Activated CD4-positive, alpha-beta memory T cell treated with anti-CD3 and anti-CD28 coated beads for 36 hours (primary cell): ENCODE results near the gene ALDOA. TPM values are rescaled to one million over a fixed set of nuclear protein-coding genes. Genes with fewer than 3 reads are reported as not detected.
"Not testable (repeated sequence)": the region's sequence is repeated elsewhere in the genome, so short reads cannot be mapped to it uniquely, and the experiment has no call there.

Experiments used
- CTCF ChIA-PET: fragments of 350-600 bp; sonication (Branson Sonifier 250); formaldehyde crosslinking; loops from one replicate; lab custom pipeline; 2021; ENCODE audit warnings: antibody characterized with exemption, inconsistent platforms; lab: Charles Lee
- POLR2A ChIA-PET: fragments of 350-600 bp; sonication (Branson Sonifier 250); formaldehyde crosslinking; loops from one replicate; lab custom pipeline; 2021; ENCODE audit warnings: antibody characterized with exemption; lab: Charles Lee
- DNase-seq: peaks from one replicate; pipeline ENCODE4 v3.0.0-alpha.2; 2020
- H3K27ac Mint-ChIP-seq: one replicate; pipeline ENCODE4 v1.8.0; 2021; ENCODE audit warnings: mixed read lengths
- H3K27me3 Mint-ChIP-seq: one replicate; pipeline ENCODE4 v1.8.0; 2021; ENCODE audit warnings: mixed read lengths
- H3K36me3 Mint-ChIP-seq: one replicate; pipeline ENCODE4 v1.8.0; 2021; ENCODE audit warnings: mixed read lengths
- H3K4me1 Mint-ChIP-seq: one replicate; pipeline ENCODE4 v1.8.0; 2021; ENCODE audit warnings: low read depth, mixed read lengths
- H3K4me3 Mint-ChIP-seq: one replicate; pipeline ENCODE4 v1.8.0; 2021; ENCODE audit warnings: mild to moderate bottlenecking, mixed read lengths
- H3K9me3 Mint-ChIP-seq: one replicate; pipeline ENCODE4 v1.8.0; 2021; ENCODE audit warnings: mixed read lengths
- intact Hi-C: fragments of 100-400 bp; cut with micrococcal nuclease; formaldehyde crosslinking; loops from one replicate; pipeline ENCODE4 v1.15.1; 2023
- total RNA-seq, 2 experiments: library from RNA; stranded (reverse); gene quantifications; one replicate each; pipeline ENCODE4 v1.2.3, GENCODE V29; 2021

Gene ALDOA
- total RNA-seq: 1,000 to 10,000 TPM; 1,724 to 1,734 TPM

DNA sequence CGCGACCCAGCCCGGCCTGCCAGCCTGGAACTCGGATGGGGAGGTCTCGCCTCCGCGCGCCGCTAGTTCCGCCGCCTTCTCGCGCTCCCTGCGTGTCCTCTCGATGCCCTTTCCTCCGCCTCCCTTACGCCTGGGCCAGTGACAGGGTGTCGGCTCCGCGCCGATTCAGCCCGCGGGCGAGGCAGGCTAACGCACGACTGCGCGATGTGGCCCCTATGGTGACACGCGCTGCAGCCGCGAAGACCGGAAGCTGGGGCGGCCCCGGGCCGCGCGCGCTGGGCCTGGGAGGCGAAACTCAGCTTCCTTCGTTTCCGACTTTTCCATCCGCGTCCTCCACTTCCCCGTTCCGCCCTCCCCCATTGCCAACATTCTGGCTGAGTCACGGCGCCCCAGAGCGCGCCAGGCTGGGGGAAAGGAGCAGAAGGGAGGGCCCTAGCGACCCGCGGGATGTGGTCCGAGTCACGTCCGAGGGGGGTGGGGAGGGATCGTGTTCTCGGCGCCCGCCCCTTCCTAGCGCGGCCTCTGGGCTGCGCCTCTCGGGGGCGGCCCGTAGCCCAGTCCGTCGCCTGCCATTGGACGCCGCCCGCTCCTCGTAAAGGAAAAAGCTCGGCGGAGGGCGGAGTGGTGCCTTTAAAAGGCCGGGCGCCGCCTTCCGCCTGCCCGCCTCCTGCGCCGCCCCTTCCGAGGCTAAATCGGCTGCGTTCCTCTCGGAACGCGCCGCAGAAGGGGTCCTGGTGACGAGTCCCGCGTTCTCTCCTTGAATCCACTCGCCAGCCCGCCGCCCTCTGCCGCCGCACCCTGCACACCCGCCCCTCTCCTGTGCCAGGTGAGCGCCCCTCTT lies at the start of gene ALDOA:
ALDOA (plus strand) TSS at position 659 of the 841 bp plus-strand sequence. CDS start 1,138 bp downstream, outside the sequence.
- Mint-ChIP-seq H3K4me1 (peaks cover 34% of the 10 kb centered on the region), H3K27ac (peak within 1 kb of the TSS; percentile 99), H3K9me3 (no peaks in the 10 kb centered on the region), H3K4me3 (peak within 1 kb of the TSS; percentile 97), H3K27me3 (no peaks in the 10 kb centered on the region), H3K36me3 (peaks cover 50% of the 10 kb centered on the region)
- intact Hi-C loops: loop anchor here (1.0 to 10.0 kb wide), 6 partner anchors 10 to 589 kb away; partner anchors contain the start of genes FBRS, MAZ, PPP4C and PRR14
- POLR2A ChIA-PET: interaction anchor here (0.7 to 5.3 kb wide), 19 partner anchors 10 to 593 kb away, joined by 3 to 48 read pairs (median 4); partner anchors contain the start of genes CORO1A, FBRS, KCTD13 and MAPK3
- DNase-seq: peak; percentile 98
- CTCF ChIA-PET: interaction anchor here (0.7 to 4.4 kb wide), 9 partner anchors 10 to 122 kb away, joined by 3 to 43 read pairs (median 5); partner anchors contain the start of genes PPP4C and TBX6

DNA sequence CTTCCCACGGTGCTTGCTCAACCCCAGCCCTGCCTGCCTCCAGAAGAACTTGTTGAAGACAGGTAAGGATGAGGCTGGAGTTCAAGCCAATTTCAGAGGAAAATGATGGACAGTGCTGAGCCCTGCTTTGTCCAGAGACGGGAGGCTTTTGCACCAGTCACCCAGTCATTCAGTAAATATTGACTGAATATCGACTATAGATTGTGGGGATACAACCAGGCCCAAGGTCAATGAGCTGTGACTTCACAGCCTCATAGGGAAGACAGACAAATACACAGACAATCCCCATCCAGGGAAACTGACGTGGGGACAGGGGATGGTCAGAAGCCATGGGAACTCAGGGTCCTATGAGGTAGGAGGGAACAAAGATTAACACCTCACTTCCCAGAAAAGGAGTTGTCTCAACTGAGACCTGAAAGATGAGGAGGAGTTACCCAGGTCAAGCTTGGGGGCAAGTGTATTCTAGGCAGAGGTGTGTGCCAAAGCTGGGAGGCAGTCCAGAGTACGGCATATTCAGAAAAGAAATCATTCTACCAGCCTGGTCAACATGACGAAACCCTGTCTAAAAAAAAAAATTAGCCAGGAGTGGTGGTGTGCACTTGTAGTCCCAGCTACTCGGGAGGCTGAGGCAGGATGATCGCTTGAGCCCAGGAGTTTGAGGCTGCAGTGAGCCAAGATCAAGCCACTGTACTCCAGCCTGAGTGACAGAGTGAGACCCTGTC lies 48.8 kb upstream of the ALDOA start:
- DNase-seq: no peak
- H3K27me3 Mint-ChIP-seq: peaks cover 7% of the 10 kb centered on the region
- no peak overlapping the region for H3K27ac Mint-ChIP-seq
- no peak overlapping the region for H3K4me3 Mint-ChIP-seq
- H3K9me3 Mint-ChIP-seq: no peaks in the 10 kb centered on the region
- CTCF ChIA-PET: interaction anchor here (1.1 to 5.4 kb wide), 2 partner anchors 15 to 325 kb away, joined by 3 to 25 read pairs; partner anchors contain the start of gene TLCD3B
- intact Hi-C loops: no loop called here
- H3K36me3 Mint-ChIP-seq: no peaks in the 10 kb centered on the region
- peaks cover 8% of the 10 kb centered on the region for H3K4me1 Mint-ChIP-seq
- POLR2A ChIA-PET: no interaction called here

DNA sequence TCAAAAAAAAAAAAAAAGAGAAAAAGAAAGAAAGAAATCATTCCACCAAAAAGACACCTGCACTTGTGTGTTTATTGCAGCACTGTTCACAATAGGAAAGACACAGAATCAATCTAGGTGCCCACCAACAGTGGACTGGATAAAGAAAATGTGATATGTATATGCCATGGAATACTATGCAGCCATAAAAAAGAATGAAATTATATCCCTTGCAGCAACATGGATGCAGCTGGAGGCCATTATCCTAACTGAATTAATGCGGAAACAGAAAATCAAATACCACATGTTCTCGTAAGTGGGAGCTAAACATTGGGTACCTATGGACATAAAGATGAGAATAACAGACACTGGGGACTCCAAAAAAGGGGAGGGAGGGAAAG lies 48.3 kb upstream of the ALDOA start:
- Mint-ChIP-seq H3K4me3 (no peak overlapping the region), H3K27ac (no peak overlapping the region), H3K27me3 (peaks cover 3% of the 10 kb centered on the region), H3K4me1 (peaks cover 4% of the 10 kb centered on the region), H3K9me3 (no peaks in the 10 kb centered on the region), H3K36me3 (no peaks in the 10 kb centered on the region)
- intact Hi-C loops: no loop called here
- CTCF ChIA-PET: interaction anchor here (0.6 to 5.4 kb wide), 4 partner anchors 15 to 392 kb away, joined by 3 to 25 read pairs (median 4); partner anchors contain the start of genes INO80E and TLCD3B
- POLR2A ChIA-PET: no interaction called here
- no peak for DNase-seq

DNA sequence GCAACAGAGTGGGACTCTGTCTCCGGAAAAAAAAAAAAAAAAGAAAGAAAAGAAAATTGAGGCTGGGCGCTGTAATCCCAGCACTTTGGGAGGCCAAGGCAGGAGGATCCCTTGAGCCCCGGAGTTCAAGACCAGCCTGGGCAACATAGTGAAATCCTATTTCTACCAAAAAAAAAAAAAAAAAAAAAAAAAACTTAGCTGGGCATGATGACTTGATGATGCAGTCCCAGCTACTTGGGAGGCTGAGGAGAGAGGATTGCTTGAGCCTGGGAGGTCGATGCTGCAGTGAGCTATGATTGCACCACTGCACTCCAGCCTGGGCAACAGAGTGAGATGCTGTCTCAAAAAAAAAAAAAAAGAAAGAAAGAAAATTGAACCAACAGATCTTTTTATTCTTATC lies 47.6 kb upstream of the ALDOA start:
- H3K4me1 Mint-ChIP-seq, intact Hi-C loops, H3K27me3 Mint-ChIP-seq, H3K4me3 Mint-ChIP-seq, H3K27ac Mint-ChIP-seq, H3K36me3 Mint-ChIP-seq, DNase-seq, H3K9me3 Mint-ChIP-seq: not testable (repeated sequence)
- ChIA-PET POLR2A (interaction anchor here (0.6 kb wide), 1 partner anchor 68 kb away, joined by 3 read pairs; no protein-coding TSS in a partner anchor), CTCF (interaction anchor here (0.6 to 5.4 kb wide), 8 partner anchors 13 to 391 kb away, joined by 3 to 25 read pairs (median 3); partner anchors contain the start of genes INO80E and TLCD3B)

DNA sequence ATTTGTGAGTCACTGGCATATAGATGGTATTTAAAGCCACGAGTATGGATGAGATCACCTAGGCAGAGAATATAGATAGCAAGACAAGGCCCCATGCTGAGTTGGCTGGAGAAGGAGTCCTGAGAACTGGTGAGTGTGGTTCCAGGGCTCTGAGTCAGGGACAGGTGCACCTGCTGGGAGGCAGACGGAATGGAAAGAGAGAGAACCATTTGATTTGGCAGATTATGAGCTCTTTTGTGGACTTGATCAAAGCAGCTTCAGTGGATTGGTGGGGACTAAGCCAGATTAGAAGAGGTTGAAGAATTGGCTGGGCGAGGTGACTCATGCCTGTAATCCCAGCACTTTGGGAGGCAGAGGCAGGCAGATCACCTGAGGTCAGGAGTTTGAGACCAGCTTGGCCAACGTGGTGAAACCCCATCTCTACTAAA lies 46.8 kb upstream of the ALDOA start:
- DNase-seq: no peak
- POLR2A ChIA-PET: no interaction called here

DNA sequence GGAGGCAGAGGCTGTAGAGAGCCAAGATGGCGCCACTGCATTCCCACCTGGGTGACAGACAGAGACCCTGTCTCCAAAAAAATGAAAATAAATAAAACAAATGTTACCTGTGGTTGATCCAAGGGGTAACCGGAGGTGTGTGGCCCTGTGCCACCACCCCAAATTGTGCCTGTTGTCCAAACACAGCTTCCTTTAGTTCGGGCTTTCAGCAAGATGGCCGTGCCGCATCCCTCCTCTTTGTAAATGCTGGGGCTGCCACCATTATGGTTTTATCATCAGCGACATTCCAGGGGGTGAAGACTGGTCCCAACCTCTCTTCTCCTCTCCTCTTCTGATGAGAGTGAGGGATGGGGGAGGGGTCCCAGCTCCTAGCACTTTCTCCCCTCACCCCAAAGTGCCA lies 42.7 kb upstream of the ALDOA start, which contains the start of gene C16orf92:
C16orf92 (plus strand) TSS at position 312 of the 400 bp plus-strand sequence. CDS start 143 bp downstream, outside the sequence.
- CTCF ChIA-PET: interaction anchor here (1.0 to 2.0 kb wide), 3 partner anchors 9 to 33 kb away, joined by 3 to 22 read pairs (median 5); partner anchors contain the start of gene TLCD3B
- H3K36me3 Mint-ChIP-seq: no peaks in the 10 kb centered on the region
- no peaks in the 10 kb centered on the region for H3K9me3 Mint-ChIP-seq
- no peak within 1 kb of the TSS for H3K27ac Mint-ChIP-seq
- intact Hi-C loops: loop anchor here (5.0 kb wide), 1 partner anchor 161 kb away; the partner anchor contains the start of gene CDIPT
- no peak for DNase-seq
- POLR2A ChIA-PET: interaction anchor here (0.8 kb wide), 1 partner anchor 216 kb away, joined by 3 read pairs; the partner anchor contains the start of gene MAZ
- peaks cover 20% of the 10 kb centered on the region for H3K27me3 Mint-ChIP-seq
- H3K4me3 Mint-ChIP-seq: no peak within 1 kb of the TSS
- peaks cover 4% of the 10 kb centered on the region for H3K4me1 Mint-ChIP-seq

More for the DNA sequence above, 46.8 kb upstream of the ALDOA start:
- Mint-ChIP-seq H3K4me3 (no peak overlapping the region), H3K27me3 (peaks cover 3% of the 10 kb centered on the region), H3K36me3 (no peaks in the 10 kb centered on the region), H3K27ac (no peak overlapping the region), H3K4me1 (peaks cover 4% of the 10 kb centered on the region), H3K9me3 (no peaks in the 10 kb centered on the region)
- CTCF ChIA-PET: interaction anchor here (1.0 to 5.4 kb wide), 4 partner anchors 13 to 327 kb away, joined by 3 to 25 read pairs (median 3); partner anchors contain the start of genes INO80E and TLCD3B
- intact Hi-C loops: no loop called here

DNA sequence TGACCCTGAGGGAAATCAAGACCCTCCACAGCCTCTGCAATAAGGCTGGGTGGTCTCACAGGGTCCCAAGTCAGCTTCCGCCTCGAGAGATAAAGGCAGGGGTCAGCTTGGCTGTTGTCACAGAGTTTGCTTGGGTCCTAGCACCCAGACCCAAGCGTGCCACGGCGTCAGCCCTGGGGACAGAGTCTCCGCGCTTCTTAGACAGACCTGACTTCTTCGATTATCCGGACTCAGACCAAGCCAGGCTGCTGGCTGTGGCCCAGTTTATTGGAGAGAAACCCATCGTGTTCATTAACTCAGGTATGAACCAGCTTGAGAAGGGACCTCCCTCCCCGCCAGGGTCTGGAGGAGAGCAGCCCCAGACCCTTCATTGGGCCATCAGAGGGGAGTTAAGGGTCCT lies 42.0 kb upstream of the ALDOA start:
- Mint-ChIP-seq H3K27ac (no peak overlapping the region), H3K36me3 (no peaks in the 10 kb centered on the region), H3K4me3 (no peak overlapping the region), H3K9me3 (no peaks in the 10 kb centered on the region), H3K27me3 (peaks cover 26% of the 10 kb centered on the region), H3K4me1 (peaks cover 4% of the 10 kb centered on the region)
- ChIA-PET POLR2A (interaction anchor here (0.8 kb wide), 1 partner anchor 217 kb away, joined by 3 read pairs; the partner anchor contains the start of gene MAZ), CTCF (interaction anchor here (1.5 to 2.0 kb wide), 2 partner anchors 8 to 32 kb away, joined by 5 to 22 read pairs; partner anchors contain the start of gene TLCD3B)
- intact Hi-C loops: loop anchor here (5.0 kb wide), 1 partner anchor 161 kb away; the partner anchor contains the start of gene CDIPT
- DNase-seq: no peak

DNA sequence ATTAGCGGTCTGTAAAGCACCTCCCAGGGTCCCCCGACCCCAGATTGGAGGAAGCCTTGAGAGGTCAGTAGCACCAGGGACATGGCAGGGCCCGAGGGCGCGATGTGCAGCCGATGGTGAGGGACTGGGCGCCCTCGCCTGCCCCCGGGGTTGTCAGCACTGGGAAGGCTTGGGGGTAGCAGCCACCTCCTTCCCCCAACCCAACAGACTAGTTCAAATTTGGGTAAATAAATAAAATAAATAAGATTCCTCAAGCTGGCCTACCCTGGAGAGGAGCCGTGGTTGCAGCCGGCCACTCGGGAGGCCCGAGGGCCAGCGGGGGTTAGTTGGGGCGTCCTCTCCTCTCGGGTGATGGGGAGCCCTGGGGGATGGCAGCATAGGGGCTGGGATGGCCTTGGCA lies 41.1 kb upstream of the ALDOA start:
- Mint-ChIP-seq H3K36me3 (no peaks in the 10 kb centered on the region), H3K27ac (no peak overlapping the region), H3K4me1 (peaks cover 4% of the 10 kb centered on the region), H3K4me3 (no peak overlapping the region), H3K27me3 (peaks cover 34% of the 10 kb centered on the region), H3K9me3 (no peaks in the 10 kb centered on the region)
- ChIA-PET CTCF (no interaction called here), POLR2A (no interaction called here)
- intact Hi-C loops: loop anchor here (5.0 kb wide), 1 partner anchor 162 kb away; the partner anchor contains the start of gene CDIPT
- no peak for DNase-seq

DNA sequence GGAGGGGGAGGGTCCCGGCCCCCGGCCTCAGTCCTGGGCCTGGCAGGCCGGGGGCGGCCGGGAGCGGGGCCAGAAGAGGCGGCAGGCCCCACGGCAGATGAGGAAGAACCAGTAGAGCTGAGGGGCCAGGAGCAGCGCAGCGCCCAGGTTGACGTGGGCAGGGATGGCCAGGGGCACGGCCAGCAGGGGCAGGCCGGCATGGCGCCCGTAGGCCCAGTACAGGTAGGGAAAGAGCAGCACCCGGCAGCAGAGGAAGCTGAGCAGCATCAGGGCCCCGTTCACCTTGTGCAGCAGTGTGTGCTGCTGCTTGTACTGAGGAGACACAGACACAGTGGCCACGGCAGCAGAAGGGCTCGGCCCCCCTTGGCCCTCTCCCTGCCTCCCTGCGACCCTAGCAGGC lies 40.4 kb upstream of the ALDOA start:
- H3K27ac Mint-ChIP-seq: no peak overlapping the region
- DNase-seq: no peak
- no peak overlapping the region for H3K4me3 Mint-ChIP-seq
- no peaks in the 10 kb centered on the region for H3K36me3 Mint-ChIP-seq
- no peaks in the 10 kb centered on the region for H3K9me3 Mint-ChIP-seq
- H3K27me3 Mint-ChIP-seq: peaks cover 42% of the 10 kb centered on the region
- peaks cover 4% of the 10 kb centered on the region for H3K4me1 Mint-ChIP-seq
- intact Hi-C loops: no loop called here
- CTCF ChIA-PET: no interaction called here
- POLR2A ChIA-PET: no interaction called here

DNA sequence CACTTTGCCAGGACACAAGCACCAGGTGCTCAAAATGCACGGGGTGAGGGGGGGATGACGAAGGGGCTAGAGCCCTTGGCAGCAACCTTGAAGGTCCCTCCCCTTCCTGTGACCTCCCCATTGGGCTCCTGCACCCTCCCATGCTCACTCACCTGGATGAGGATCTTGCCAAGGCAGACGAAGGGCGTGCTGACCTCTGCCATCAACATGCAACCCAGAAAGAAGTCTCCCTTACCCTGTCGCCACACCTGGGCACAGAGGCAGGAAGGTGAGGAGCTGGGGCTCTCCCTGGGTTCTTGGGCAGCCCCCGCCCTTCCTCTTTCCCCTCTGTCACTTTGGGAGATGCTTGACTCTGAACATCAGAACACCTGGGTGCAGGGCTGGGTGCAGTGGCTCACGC lies 40.0 kb upstream of the ALDOA start:
- Mint-ChIP-seq H3K4me3 (no peak overlapping the region), H3K4me1 (peaks cover 4% of the 10 kb centered on the region), H3K27me3 (peaks cover 44% of the 10 kb centered on the region), H3K27ac (no peak overlapping the region), H3K9me3 (no peaks in the 10 kb centered on the region), H3K36me3 (no peaks in the 10 kb centered on the region)
- CTCF ChIA-PET: no interaction called here
- POLR2A ChIA-PET: no interaction called here
- intact Hi-C loops: no loop called here
- DNase-seq: no peak

DNA sequence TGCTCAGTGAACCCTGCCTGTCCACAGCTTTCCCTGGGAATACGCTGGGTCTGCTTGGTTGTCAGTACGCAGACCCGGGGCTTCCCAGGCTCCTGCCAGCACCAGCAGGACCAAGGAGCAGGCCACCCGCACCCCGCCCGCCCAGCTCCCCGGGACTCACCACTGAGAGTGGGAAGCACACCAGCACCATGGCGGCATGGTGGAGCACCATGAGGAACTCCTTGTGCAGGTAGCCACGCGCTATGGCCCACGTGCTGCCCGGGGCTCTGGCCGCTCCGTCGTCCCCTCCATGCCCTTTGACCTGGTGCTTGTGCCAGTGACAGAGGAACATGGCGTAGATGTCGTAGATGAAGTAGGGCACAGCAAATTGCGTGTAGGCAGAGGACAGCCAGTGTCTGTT lies 39.1 kb upstream of the ALDOA start:
- H3K36me3 Mint-ChIP-seq: no peaks in the 10 kb centered on the region
- POLR2A ChIA-PET: no interaction called here
- intact Hi-C loops: no loop called here
- H3K4me1 Mint-ChIP-seq: peaks cover 1% of the 10 kb centered on the region
- no peak overlapping the region for H3K27ac Mint-ChIP-seq
- H3K4me3 Mint-ChIP-seq: no peak overlapping the region
- peaks cover 45% of the 10 kb centered on the region for H3K27me3 Mint-ChIP-seq
- no peaks in the 10 kb centered on the region for H3K9me3 Mint-ChIP-seq
- DNase-seq: no peak
- CTCF ChIA-PET: no interaction called here
